Stimulated activated CD8-positive, alpha-beta memory T cell treated with anti-CD3 and anti-CD28 coated beads, Interleukin-7, amount 100 ng/mL, for 24 hours (primary cell): ENCODE measurements around the gene SPOCK3.
"Not testable (repeated sequence)": the region's sequence is repeated elsewhere in the genome, so short reads cannot be mapped to it uniquely, and the experiment has no call there.

ENCODE experiments used
- DNase-seq: peaks from one replicate; pipeline ENCODE4 v3.0.0-alpha.2; 2020; ENCODE audit warnings: low read depth

SPOCK3 gene

DNA sequence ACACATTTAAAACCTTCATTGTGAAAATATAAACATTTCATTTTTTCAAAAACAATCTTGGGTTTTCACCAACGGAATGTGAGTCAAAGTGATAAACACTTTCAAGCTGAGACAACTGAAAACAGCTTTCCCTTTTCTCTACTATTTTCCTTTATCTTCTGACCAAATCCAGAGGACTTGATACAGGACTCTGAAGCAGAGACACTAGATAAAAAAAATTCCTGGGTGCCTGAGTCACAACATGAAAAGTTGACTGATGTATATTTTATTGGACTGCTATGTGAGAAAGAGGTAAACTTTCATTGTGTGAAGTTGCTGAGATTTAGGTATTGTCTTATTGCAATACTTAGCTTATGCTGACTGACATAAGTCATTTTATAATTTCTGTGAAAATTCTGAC, 411.2 kb downstream of the SPOCK3 start:
- no peak for DNase-seq

GRCh38 chr4:166822386-166822785, 411.9 kb downstream of the SPOCK3 start:
- DNase-seq: no peak

DNA sequence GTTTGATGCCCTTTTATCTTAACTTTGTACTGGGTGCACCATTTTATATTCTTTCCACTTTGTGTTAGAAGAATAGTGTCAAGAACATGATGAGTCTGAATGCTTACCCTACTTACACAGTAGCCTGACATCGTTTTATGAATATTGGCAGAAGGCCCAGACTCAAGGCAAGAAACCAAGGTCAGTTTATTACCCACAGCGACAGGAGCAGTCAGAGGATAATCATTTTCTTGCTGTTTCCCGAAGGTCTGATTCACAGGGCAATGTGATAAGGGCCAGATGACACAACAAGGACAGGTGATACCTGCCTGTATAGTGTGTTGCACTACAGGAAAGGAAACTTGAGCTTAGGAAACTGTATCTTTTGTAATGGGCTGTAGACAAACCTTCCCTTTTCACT, 417.4 kb downstream of the SPOCK3 start:
- no peak for DNase-seq

- no peak for DNase-seq
Measured at GRCh38 chr4:166808380-166808779, 425.9 kb downstream of the SPOCK3 start.

GRCh38 chr4:166802346-166802745, 431.9 kb downstream of the SPOCK3 start:
- no peak for DNase-seq

GRCh38 chr4:166798126-166798525, 436.2 kb downstream of the SPOCK3 start:
- DNase-seq: no peak

DNA sequence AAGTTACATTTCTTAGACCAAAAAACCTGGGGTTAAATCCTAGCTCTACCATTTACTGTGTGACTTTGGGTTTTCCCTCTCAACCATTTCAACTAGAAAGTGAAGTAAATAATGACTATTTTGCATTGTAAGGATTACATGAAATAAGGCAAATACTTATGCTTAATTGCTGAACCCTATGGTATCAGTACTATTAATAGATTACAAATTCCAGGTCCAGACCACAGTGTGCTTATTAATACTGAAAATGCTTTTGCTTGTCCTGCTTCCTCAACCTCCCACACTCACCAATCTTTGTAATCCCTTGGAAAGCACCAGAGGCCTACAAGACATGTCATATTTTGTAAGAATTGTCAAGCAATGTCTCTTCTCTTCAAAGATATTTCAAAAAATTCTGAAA, 456.5 kb downstream of the SPOCK3 start:
- no peak for DNase-seq

DNA sequence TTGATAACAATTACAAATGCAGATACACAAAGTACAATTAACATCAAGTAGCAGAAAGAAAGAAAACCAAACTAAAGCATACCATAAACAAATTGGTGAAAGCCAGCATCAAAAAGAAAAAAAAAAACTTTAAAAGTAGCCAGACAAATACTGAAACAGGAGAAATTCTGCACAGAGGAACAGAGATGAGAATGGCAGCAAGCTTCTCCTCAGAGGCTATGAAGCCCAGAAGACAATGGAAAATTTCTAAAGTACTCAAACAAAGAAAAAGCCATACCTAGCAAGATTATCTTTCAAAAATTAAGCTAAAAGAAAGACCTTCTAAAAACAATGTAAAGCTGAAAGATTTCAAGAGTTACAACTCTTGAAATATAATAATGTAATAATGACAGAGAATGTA, 471.3 kb downstream of the SPOCK3 start:
- no peak for DNase-seq

DNA sequence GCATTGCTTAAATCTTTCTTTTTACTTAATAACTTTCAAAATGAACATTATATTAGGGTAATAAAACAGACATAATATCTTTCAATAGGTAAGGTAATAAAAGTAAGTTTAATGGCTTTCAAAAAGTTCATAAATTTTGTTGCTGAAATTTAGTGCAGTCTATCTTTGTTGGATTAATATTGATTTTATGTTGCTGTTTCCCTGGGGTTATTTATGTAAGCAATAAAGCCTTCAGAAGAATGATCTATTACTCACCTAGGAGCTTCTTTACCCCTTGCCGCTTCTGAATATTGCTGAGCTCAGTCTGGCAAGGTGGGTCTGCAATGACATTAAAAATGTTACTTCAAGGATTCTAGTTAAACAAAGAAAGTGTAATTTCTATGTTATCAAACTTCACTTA, 492.6 kb downstream of the SPOCK3 start:
- no peak for DNase-seq

- DNase-seq: not testable (repeated sequence)
Measured at GRCh38 chr4:166739215-166739614, 495.1 kb downstream of the SPOCK3 start.

- no peak for DNase-seq
Measured at GRCh38 chr4:166737430-166737829, 496.9 kb downstream of the SPOCK3 start.

GRCh38 chr4:166735553-166735952, 498.7 kb downstream of the SPOCK3 start:
- no peak for DNase-seq

DNA sequence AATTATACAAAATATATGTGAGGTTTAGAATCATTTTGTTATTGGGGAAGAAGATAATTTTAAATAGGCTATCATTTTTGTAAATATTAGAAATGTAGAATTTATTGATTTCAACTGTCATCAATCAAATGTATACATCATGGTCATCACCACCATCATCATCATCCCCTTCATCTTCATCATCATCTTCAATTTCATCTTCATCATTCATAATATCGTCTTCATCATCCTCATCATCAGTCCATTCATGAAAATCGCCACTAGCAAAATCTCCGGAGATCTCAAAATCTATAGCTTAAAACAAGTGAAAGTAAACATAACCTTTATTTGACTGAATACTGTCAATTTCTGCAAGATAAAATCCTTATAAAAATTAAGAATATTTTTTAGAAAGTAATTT, 499.5 kb downstream of the SPOCK3 start:
- no peak for DNase-seq

DNA sequence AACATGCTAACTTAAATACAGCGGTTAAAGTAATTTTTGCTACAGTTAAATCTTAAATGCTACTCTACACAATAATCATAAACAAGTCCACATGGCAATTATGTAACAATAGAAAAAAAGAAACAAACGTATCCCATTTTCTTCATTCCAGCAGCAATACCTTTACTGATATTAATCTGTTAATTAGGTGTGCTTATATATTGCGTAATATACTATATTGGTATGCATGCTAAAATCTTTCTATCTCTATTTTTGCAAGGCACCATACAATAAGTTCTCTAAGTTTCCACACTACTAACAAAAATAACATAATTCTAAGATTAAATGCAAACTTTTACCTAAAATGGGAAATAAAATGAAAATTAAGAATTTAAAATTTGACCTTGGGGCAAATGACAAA, 500.6 kb downstream of the SPOCK3 start:
- DNase-seq: no peak

DNA sequence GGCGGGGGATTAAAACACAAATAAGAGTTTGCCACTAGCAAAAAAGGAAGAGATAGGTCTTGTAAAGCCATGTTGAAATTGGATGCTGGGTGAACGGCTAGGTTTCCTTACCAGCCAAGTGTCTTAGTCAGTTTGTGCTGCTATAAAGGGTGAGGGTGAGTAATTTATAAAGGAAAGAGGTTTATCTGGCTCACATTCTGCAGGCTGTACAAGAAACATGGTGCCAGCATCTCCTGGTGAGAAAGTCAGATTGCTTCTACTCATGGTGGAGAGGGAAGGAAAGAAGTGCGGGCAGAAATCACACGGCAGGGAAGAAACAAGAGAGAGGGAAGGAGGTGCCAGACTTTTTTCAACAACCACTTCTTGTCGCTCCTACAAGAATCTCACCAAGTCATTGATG, 507.5 kb downstream of the SPOCK3 start:
- no peak for DNase-seq

DNA sequence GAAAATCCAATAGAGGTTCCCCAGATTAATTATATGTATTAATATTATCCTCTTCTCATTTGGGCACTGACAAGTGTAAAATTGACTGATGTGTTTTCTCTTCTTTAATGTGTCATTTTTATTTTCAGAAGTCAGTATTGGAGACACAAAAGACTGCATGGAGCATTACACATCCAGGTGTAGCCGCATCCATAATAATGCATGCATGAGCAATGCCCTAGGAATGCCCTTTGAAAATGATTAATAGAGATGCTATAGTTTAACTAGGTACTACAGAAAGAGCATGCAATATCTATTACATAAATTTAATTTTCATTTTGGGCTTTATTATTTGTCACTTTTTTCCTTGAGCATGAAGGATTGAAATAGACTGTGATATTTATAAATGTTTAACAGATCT, 509.9 kb downstream of the SPOCK3 start:
- no peak for DNase-seq

DNA sequence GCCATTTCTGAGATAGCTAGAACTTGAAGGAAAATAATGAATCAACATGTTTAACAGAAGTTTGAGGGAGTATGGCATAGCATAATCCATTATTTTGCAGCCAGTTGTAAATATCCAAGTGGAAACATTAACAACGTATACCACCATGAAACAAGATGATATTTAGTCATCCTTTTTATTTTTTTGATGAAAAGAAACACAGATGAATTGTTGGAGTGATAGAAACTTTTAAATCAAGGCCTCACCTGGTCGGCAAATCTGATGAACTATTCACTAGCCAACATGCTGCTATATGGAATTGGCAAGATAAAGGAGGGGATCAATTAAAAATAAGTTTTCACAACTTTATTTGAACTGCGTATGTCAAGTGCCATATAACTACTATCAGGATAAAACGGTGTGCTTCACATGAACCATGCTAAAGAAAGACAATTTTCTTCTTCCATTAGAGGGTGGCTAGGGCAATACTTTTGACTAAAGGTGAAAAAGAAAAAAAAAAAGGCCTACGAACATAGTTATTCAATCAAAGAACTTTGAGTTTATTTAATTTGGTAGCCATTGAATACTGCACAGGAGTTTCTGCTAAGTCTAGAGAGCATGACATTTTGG, 510.7 kb downstream of the SPOCK3 start:
- no peak for DNase-seq

DNA sequence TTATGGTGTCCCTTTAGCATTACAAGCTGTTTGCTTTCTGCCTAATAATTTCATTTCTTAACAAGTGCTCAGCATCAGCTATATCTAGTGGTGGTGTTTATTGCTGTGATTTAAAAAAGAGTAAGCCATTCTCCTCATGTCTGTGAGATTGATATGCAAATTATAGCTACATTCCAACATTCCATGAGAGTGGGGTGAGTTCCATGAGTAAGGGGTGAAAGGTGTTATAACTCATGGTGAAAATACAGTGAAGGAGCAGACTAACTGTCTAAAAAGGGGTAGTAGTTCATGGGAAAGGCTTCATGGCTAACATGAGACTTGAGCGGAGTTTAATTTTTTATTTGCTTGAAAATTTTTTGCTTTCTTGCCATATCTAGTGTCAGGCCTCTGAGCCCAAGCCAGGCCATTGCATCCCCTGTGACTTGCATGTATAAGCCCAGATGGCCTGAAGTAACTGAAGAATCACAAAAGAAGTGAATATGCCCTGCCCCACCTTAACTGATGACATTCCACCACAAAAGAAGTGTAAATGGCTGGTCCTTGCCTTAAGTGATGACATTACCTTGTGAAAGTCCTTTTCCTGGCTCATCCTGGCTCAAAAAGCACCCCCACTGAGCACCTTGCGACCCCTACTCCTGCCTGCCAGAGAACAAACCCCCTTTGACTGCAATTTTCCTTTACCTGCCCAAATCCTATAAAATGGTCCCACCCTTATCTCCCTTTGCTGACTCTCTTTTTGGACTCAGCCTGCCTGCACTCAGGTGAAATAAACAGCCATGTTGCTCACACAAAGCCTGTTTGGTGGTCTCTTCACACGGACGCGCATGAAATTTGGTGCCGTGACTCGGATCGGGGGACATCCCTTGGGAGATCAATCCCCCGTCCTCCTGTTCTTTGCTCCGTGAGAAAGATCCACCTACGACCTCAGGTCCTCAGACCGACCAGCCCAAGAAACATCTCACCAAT, 518.3 kb downstream of the SPOCK3 start:
- DNase-seq: not testable (repeated sequence)

DNA sequence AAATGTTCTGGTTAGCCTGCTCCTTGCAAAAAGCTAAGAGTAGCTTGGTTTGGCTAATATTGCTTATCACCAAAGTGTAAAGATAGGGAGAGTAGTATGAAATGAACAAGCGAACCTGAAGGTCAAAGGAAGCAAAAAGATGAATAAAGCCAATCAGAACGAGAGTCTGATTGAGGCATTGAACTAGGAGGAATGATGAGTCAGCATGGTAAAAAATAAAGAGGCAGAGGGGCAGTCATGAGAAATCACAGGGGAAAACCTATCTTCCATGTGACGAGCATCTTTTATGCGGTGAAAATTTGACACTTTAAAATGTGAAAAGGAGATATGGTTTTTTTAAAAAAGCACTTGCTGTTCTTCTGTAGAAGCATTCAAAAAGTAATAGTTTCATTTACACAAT, 533.7 kb downstream of the SPOCK3 start:
- no peak for DNase-seq

GRCh38 chr4:166688835-166689234, 545.5 kb downstream of the SPOCK3 start:
- no peak for DNase-seq

DNA sequence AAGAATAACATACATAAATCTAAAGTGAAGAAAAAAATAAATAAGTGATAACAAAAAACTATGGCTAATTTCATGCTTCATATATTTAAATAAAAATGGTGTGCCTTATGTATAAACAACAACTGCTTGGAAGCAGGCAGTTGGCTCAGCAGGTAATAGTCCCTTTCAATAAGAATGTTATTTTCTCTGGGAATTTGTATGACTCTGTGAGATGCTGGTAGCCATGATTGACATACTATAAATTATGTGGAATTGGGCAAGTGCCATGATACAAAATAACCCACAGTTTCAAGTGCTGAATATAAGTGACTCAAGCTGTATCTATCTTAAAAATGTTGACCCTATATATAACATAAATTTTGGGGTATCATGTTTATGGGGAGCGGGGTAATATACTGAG, 546.5 kb downstream of the SPOCK3 start:
- DNase-seq: no peak
